Transverse colon (tissue), 4 donors: Measurements from ENCODE around the gene GATA2. TPM values are rescaled to one million over a fixed set of nuclear protein-coding genes. Genes with fewer than 3 reads are reported as not detected.

Experiments used
- DNase-seq: peaks from one replicate; pipeline ENCODE4 v3.0.0-alpha.2; 2019
- H3K27ac ChIP-seq, 4 donors: fragments of 200-600 bp; sonication (generic); 2 replicates each; pipeline ENCODE4 v1.5.1; 2016 to 2018; ENCODE audit warnings: inconsistent platforms in 4 of 4
- H3K27me3 ChIP-seq: fragments of 200-600 bp; sonication (generic); 2 replicates; pipeline ENCODE4 v1.5.1; 2017; ENCODE audit warnings: inconsistent platforms
- H3K36me3 ChIP-seq, 4 donors: fragments of 200-600 bp; sonication (generic); 2 replicates each; pipeline ENCODE4 v1.5.1; 2017 to 2019; ENCODE audit warnings: inconsistent platforms in 4 of 4
- H3K4me1 ChIP-seq, 4 donors: fragments of 200-600 bp; sonication (generic); 2 replicates each; pipeline ENCODE4 v1.5.1; 2017 to 2020; ENCODE audit warnings: inconsistent platforms in 4 of 4
- H3K4me3 ChIP-seq, 4 donors: fragments of 200-600 bp; sonication (generic); 1 replicate in 1 of 4; 2 replicates in 3 of 4; pipeline versions ENCODE4 v1.5.1 to v1.6.1; 2017 to 2019; ENCODE audit warnings: inconsistent platforms in 4 of 4
- H3K9me3 ChIP-seq, 2 donors: fragments of 200-600 bp; sonication (generic); 2 replicates each; pipeline ENCODE4 v1.5.1; 2017 to 2019; ENCODE audit warnings: inconsistent platforms in 2 of 2
- CTCF ChIP-seq, 5 experiments: fragments of 200-600 bp in 3 of 5; fragments of 450-650 bp in 2 of 5; sonication (generic) in 3 of 5; IDR thresholded peaks; 1 replicate in 2 of 5; 2 replicates in 3 of 5; pipeline ENCODE4 v1.5.1; 2016 to 2017; ENCODE audit warnings: antibody characterized with exemption in 5 of 5, inconsistent platforms in 3 of 5, mild to moderate bottlenecking in 2 of 5, moderate library complexity in 1 of 5
- EP300 ChIP-seq: sonication (generic); formaldehyde crosslinking; IDR thresholded peaks from one replicate; pipeline ENCODE4 v1.6.1; 2017; ENCODE audit warnings: antibody characterized with exemption, low read depth
- POLR2A ChIP-seq: fragments of 450-650 bp; IDR thresholded peaks from one replicate; pipeline ENCODE4 v1.6.1; 2016; ENCODE audit warnings: antibody characterized with exemption, mild to moderate bottlenecking, moderate library complexity
- POLR2AphosphoS5 ChIP-seq, 3 donors: sonication (generic); formaldehyde crosslinking; IDR thresholded peaks; one replicate each; pipeline ENCODE4 v1.6.1; 2016; ENCODE audit warnings: antibody characterized with exemption in 3 of 3
- WGBS, 2 donors: methylation state at CpG; one replicate each; pipeline ENCODE4 v1.1.5; 2018; ENCODE audit warnings: low coverage in 1 of 2; 5-methylcytosine and 5-hydroxymethylcytosine counted together
- in situ Hi-C, 4 donors: fragments of 200-750 bp; cut with MboI; loops; one replicate each; pipeline versions ENCODE4 v1.15.0 to v1.15.1; 2017; ENCODE audit warnings: low sequenced_read_pairs in 3 of 4, low pct_ligation_motif_present in 1 of 4, low pct_unique_long_range_greater_than_20kb in 1 of 4
- intact Hi-C: fragments of 100-400 bp; cut with DNase I; formaldehyde crosslinking; loops from one replicate; pipeline ENCODE4 v1.15.1; 2023; ENCODE audit warnings: low total_unique reads
- total RNA-seq, 4 donors: library from RNA; depleted of rRNA; stranded (reverse); fragments of >200 nt; gene quantifications; one replicate each; pipeline ENCODE4 v1.1.0, GENCODE V29; 2016

GATA2 gene
- total RNA-seq, 4 donors from 2014 or later: 1.8 to 8.2 (median 2.9) TPM

- Histone ChIP-seq H3K27ac (no peak overlapping the region), H3K9me3 (no peaks in the 10 kb centered on the region), H3K36me3 (no peaks in the 10 kb centered on the region), H3K4me3 (no peak overlapping the region), H3K4me1 (peaks cover 5 to 12% (median 9%) of the 10 kb centered on the region in 4 donors), H3K27me3 (peaks cover 61% of the 10 kb centered on the region)
- TF ChIP-seq EP300: no peak
- no peak for TF ChIP-seq POLR2A
- TF ChIP-seq POLR2AphosphoS5 (IDR thresholded peaks at IDR 0.05): no peak
- no peak for TF ChIP-seq CTCF (IDR thresholded peaks at IDR 0.05)
- in situ Hi-C loops (no loop called here), intact Hi-C loops (no loop called here)
- 79% methylated on average over 5 of the region's 5 CpGs; no CpG with 5 or more reads in 1 of the 2 donors for WGBS, 2 donors
- DNase-seq: no peak
Observed at GRCh38 chr3:128435561-128435960, 57.4 kb downstream of the GATA2 start.

- no peaks in the 10 kb centered on the region for H3K9me3 ChIP-seq
- H3K27me3 ChIP-seq: peaks cover 66% of the 10 kb centered on the region
- no peaks in the 10 kb centered on the region for H3K36me3 ChIP-seq
- WGBS, 2 donors: 68 to 76% methylated on average over 2 to 5 of the region's 6 CpGs
- no peak for DNase-seq
- H3K4me3 ChIP-seq: no peak overlapping the region
- in situ Hi-C loops (no loop called here), intact Hi-C loops (no loop called here)
- TF ChIP-seq POLR2AphosphoS5 (IDR thresholded peaks at IDR 0.05) (no peak), POLR2A (no peak), CTCF (IDR thresholded peaks at IDR 0.05) (no peak), EP300 (no peak)
- H3K4me1 ChIP-seq: peaks cover 5 to 12% (median 9%) of the 10 kb centered on the region in 4 donors
- no peak overlapping the region for H3K27ac ChIP-seq
Observed at GRCh38 chr3:128435058-128435457, 57.9 kb downstream of the GATA2 start.

GRCh38 chr3:128434524-128434923 is 58.5 kb downstream of the GATA2 start:
- DNase-seq: no peak
- Histone ChIP-seq H3K4me3 (no peak overlapping the region), H3K27me3 (peaks cover 64% of the 10 kb centered on the region), H3K4me1 (peaks cover 5 to 12% (median 9%) of the 10 kb centered on the region in 4 donors), H3K9me3 (no peaks in the 10 kb centered on the region), H3K27ac (no peak overlapping the region), H3K36me3 (no peaks in the 10 kb centered on the region)
- intact Hi-C loops (loop anchor here (5.0 kb wide), 1 partner anchor 63 kb away; no protein-coding TSS in a partner anchor), in situ Hi-C loops (no loop called here)
- no peak for TF ChIP-seq POLR2A
- no peak for TF ChIP-seq CTCF (IDR thresholded peaks at IDR 0.05)
- no peak for TF ChIP-seq EP300
- TF ChIP-seq POLR2AphosphoS5 (IDR thresholded peaks at IDR 0.05): no peak
- WGBS, 2 donors: 60 to 73% methylated on average over 1 to 2 of the region's 2 CpGs

GRCh38 chr3:128433837-128434165 is 59.2 kb downstream of the GATA2 start:
- peaks cover 60% of the 10 kb centered on the region for H3K27me3 ChIP-seq
- no peak overlapping the region for H3K4me3 ChIP-seq
- in situ Hi-C loops (no loop called here), intact Hi-C loops (loop anchor here (5.0 kb wide), 1 partner anchor 64 kb away; no protein-coding TSS in a partner anchor)
- H3K9me3 ChIP-seq: no peaks in the 10 kb centered on the region
- DNase-seq: no peak
- 26% methylated on average over 2 of the region's 2 CpGs; no CpG with 5 or more reads in 1 of the 2 donors for WGBS, 2 donors
- peaks cover 5 to 12% (median 9%) of the 10 kb centered on the region in 4 donors for H3K4me1 ChIP-seq
- no peaks in the 10 kb centered on the region for H3K36me3 ChIP-seq
- no peak overlapping the region for H3K27ac ChIP-seq
- TF ChIP-seq POLR2A (no peak), POLR2AphosphoS5 (IDR thresholded peaks at IDR 0.05) (no peak), EP300 (no peak), CTCF (IDR thresholded peaks at IDR 0.05) (no peak)
